ENCODE data around the gene IL5.

- TF ChIP-seq, protein P1, sequence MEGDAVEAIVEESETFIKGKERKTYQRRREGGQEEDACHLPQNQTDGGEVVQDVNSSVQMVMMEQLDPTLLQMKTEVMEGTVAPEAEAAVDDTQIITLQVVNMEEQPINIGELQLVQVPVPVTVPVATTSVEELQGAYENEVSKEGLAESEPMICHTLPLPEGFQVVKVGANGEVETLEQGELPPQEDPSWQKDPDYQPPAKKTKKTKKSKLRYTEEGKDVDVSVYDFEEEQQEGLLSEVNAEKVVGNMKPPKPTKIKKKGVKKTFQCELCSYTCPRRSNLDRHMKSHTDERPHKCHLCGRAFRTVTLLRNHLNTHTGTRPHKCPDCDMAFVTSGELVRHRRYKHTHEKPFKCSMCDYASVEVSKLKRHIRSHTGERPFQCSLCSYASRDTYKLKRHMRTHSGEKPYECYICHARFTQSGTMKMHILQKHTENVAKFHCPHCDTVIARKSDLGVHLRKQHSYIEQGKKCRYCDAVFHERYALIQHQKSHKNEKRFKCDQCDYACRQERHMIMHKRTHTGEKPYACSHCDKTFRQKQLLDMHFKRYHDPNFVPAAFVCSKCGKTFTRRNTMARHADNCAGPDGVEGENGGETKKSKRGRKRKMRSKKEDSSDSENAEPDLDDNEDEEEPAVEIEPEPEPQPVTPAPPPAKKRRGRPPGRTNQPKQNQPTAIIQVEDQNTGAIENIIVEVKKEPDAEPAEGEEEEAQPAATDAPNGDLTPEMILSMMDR (IDR thresholded peaks at IDR 0.05): no peak
- no peak for TF ChIP-seq POLR2A (IDR thresholded peaks at IDR 0.05)
- no peak for TF ChIP-seq POLR2AphosphoS5 (IDR thresholded peaks at IDR 0.05)
Measured at GRCh38 chr5:132540149-132540548, 3.2 kb downstream of the IL5 start.

All from breast epithelium (tissue), 3 donors.